RWPE1 (cell line): ENCODE data around the gene COMP.

Experiments
- CTCF ChIA-PET: fragments of 350-600 bp; sonication (Branson Sonifier 250); formaldehyde crosslinking; extraction: SDS; loops from one replicate; lab custom pipeline; 2021; lab: Yijun Ruan, JAX
- POLR2A ChIA-PET: fragments of 400-600 bp; formaldehyde crosslinking; extraction: SDS; loops from one replicate; lab custom pipeline; 2020; ENCODE audit warnings: antibody characterized with exemption; ENCODE audit not compliant: low non-redundant PET; lab: Yijun Ruan, JAX
- DNase-seq: peaks from one replicate; pipeline ENCODE4 v3.0.0; 2012; ENCODE audit warnings: low spot score
- H3K27ac ChIP-seq: fragments of 450-650 bp; 2 replicates; pipeline ENCODE4 v1.5.1; 2017
- CTCF ChIP-seq: fragments of 450-650 bp; conservative IDR thresholded peaks from 2 replicates; pipeline ENCODE4 v1.5.1; 2017; ENCODE audit warnings: low read depth, mild to moderate bottlenecking

Gene COMP

GRCh38 chr19:18780081-18780480, 11.0 kb downstream of the COMP start:
- TF ChIP-seq CTCF: no peak
- CTCF ChIA-PET: no interaction called here
- POLR2A ChIA-PET: no interaction called here
- no peak overlapping the region for H3K27ac ChIP-seq
- DNase-seq: no peak

GRCh38 chr19:18778826-18779495, 12.1 kb downstream of the COMP start:
- ChIA-PET POLR2A (no interaction called here), CTCF (no interaction called here)
- H3K27ac ChIP-seq: no peak overlapping the region
- no peak for DNase-seq
- TF ChIP-seq CTCF: no peak

GRCh38 chr19:18778076-18778389, 13.1 kb downstream of the COMP start:
- H3K27ac ChIP-seq: no peak overlapping the region
- DNase-seq: no peak
- TF ChIP-seq CTCF: no peak
- ChIA-PET POLR2A (no interaction called here), CTCF (interaction anchor here (1.5 kb wide), 1 partner anchor 184 kb away, joined by 3 read pairs; no protein-coding TSS in a partner anchor)

- DNase-seq: no peak
- POLR2A ChIA-PET: no interaction called here
- no peak for TF ChIP-seq CTCF
- H3K27ac ChIP-seq: no peak overlapping the region
- CTCF ChIA-PET: interaction anchor here (1.5 kb wide), 1 partner anchor 183 kb away, joined by 3 read pairs; no protein-coding TSS in a partner anchor
Measured at GRCh38 chr19:18777301-18778075, 13.6 kb downstream of the COMP start.

- no peak for TF ChIP-seq CTCF
- CTCF ChIA-PET: interaction anchor here (0.5 to 1.5 kb wide), 3 partner anchors 114 to 182 kb away, joined by 3 to 5 read pairs (median 3); no protein-coding TSS in a partner anchor
- H3K27ac ChIP-seq: peak overlapping the region; percentile 47; the same call in 1 of the 2 replicates
- no peak for DNase-seq
- POLR2A ChIA-PET: no interaction called here
Measured at GRCh38 chr19:18776736-18777135, 14.4 kb downstream of the COMP start.

- peak; percentile 28; the same call in 1 of the 2 replicates for TF ChIP-seq CTCF
- CTCF ChIA-PET: interaction anchor here (0.5 to 0.7 kb wide), 2 partner anchors 114 to 125 kb away, joined by 3 to 5 read pairs; no protein-coding TSS in a partner anchor
- peak overlapping the region; percentile 47 for H3K27ac ChIP-seq
- POLR2A ChIA-PET: no interaction called here
- peak; percentile 59 for DNase-seq
Measured at GRCh38 chr19:18776288-18776594, 14.9 kb downstream of the COMP start.
